K562 (cell line): Measurements from ENCODE around the gene NABP1. TPM values are rescaled to one million over a fixed set of nuclear protein-coding genes. Genes with fewer than 3 reads are reported as not detected.

ENCODE experiments used
- ATAC-seq: fragments of 200-7000 bp; cut with Tn5 transposase; 3 replicates; pipeline ENCODE4 v1.9.1; 2020; ENCODE audit warnings: moderate library complexity
- BruUV-seq: library from RNA; stranded (reverse); fragments of 400-500 nt; replicated peaks from 2 replicates; lab custom pipeline; 2021; lab: Mats Ljungman, UMichigan
- CTCF ChIA-PET: fragments of 300-600 bp; formaldehyde crosslinking; extraction: SDS; loops from one replicate; lab custom pipeline; 2021; ENCODE audit warnings: low intra/inter-chr PET ratio; lab: Yijun Ruan, JAX
- POLR2A ChIA-PET: fragments of 300-600, 350-650 bp; sonication (Branson Sonifier 250); formaldehyde crosslinking; extraction: SDS; loops from one replicate; lab custom pipeline; 2021; ENCODE audit warnings: antibody characterized with exemption, inconsistent platforms; lab: Yijun Ruan, JAX
- DNase-seq, 4 experiments: peaks; one replicate each; pipeline versions ENCODE4 v3.0.0 to v3.0.0-alpha.2; 2011 to 2018; ENCODE audit warnings: low spot score in 3 of 4, mixed read lengths in 3 of 4; ENCODE audit errors: extremely low read depth in 1 of 4
- FAIRE-seq: peaks from 2 replicates; lab custom pipeline; 2011; peaks lifted over from hg19 to GRCh38; lab: Jason Lieb, UNC
- H2AFZ ChIP-seq: 2 replicates; pipeline ENCODE4 v1.6.0; 2011; ENCODE audit warnings: low read depth, low read length, control low read depth, inconsistent platforms
- H3K27ac ChIP-seq: fragments of 200-600 bp; 3 replicates; pipeline ENCODE4 v1.8.0; 2011; ENCODE audit warnings: low read depth, mild to moderate bottlenecking, control low read depth, inconsistent platforms, low read length, moderate library complexity, mixed read lengths; ENCODE audit errors: extremely low read depth
- H3K27me3 ChIP-seq, 2 experiments: fragments of 300-600 bp in 1 of 2; 2 replicates in 1 of 2; 3 replicates in 1 of 2; pipeline versions ENCODE4 v1.6.0 to v1.8.0; 2011; ENCODE audit warnings: inconsistent platforms in 2 of 2, low read length in 2 of 2, mild to moderate bottlenecking in 1 of 2, mixed read lengths in 1 of 2, moderate library complexity in 1 of 2; ENCODE audit not compliant: control insufficient read depth in 2 of 2, insufficient read depth in 2 of 2
- H3K36me3 ChIP-seq: fragments of 300-600 bp; 3 replicates; pipeline ENCODE4 v1.8.0; 2011; ENCODE audit warnings: mild to moderate bottlenecking, low read length, inconsistent platforms; ENCODE audit not compliant: control insufficient read depth, insufficient read depth
- H3K4me1 ChIP-seq, 2 experiments: fragments of 200-600 bp in 1 of 2; replicated peaks in 1 of 2; 2 replicates in 1 of 2; 3 replicates in 1 of 2; pipeline versions ENCODE4 v1.5.1 to v1.8.0; 2011; ENCODE audit warnings: inconsistent platforms in 2 of 2, low read length in 2 of 2, mild to moderate bottlenecking in 1 of 2, mixed read lengths in 1 of 2, moderate library complexity in 1 of 2; ENCODE audit not compliant: control insufficient read depth in 2 of 2, insufficient read depth in 2 of 2
- H3K4me2 ChIP-seq: 2 replicates; pipeline ENCODE4 v1.6.1; 2011; ENCODE audit warnings: low read length, control low read depth, inconsistent platforms, mixed read lengths; ENCODE audit not compliant: insufficient read depth
- H3K4me3 ChIP-seq: fragments of 200-600 bp; sonication (generic), shearing (Covaris generic); 2 replicates; pipeline ENCODE4 v1.5.1; 2016; ENCODE audit warnings: control low read depth, inconsistent platforms
- H3K79me2 ChIP-seq: fragments of 200-600 bp; 3 replicates; pipeline ENCODE4 v1.8.0; 2011; ENCODE audit warnings: low read length, inconsistent platforms; ENCODE audit not compliant: control insufficient read depth, insufficient read depth
- H3K9ac ChIP-seq, 2 experiments: 2 replicates each; pipeline versions ENCODE4 v1.6.0 to v1.6.1; 2011; ENCODE audit warnings: low read depth in 2 of 2, low read length in 2 of 2, control low read depth in 1 of 2, inconsistent platforms in 1 of 2, mild to moderate bottlenecking in 1 of 2, mixed read lengths in 1 of 2; ENCODE audit not compliant: insufficient read depth in 1 of 2
- H3K9me1 ChIP-seq: one replicate; pipeline ENCODE4 v1.6.0; 2011; ENCODE audit warnings: inconsistent platforms, mild to moderate bottlenecking, low read length, moderate library complexity; ENCODE audit not compliant: control insufficient read depth, insufficient read depth
- H3K9me3 ChIP-seq: replicated peaks from 2 replicates; pipeline ENCODE4 v1.5.1; 2011; ENCODE audit warnings: low read depth, low read length, inconsistent platforms; ENCODE audit not compliant: control insufficient read depth, insufficient read depth
- H4K20me1 ChIP-seq: replicated peaks from 2 replicates; pipeline ENCODE4 v1.6.1; 2011; ENCODE audit warnings: low read length, inconsistent platforms, mixed read lengths; ENCODE audit not compliant: control insufficient read depth, insufficient read depth
- ATF1 ChIP-seq, 2 experiments: fragments of 450-650 bp in 1 of 2; IDR thresholded peaks; 2 replicates each; pipeline ENCODE4 v1.6.1; 2016; ENCODE audit warnings: missing compliant biosample characterization in 1 of 2, missing genetic modification characterization in 1 of 2
- CCAR2 ChIP-seq: fragments of 200-400 bp; formaldehyde crosslinking; IDR thresholded peaks from 2 replicates; pipeline ENCODE4 v1.6.1; 2017; ENCODE audit warnings: mild to moderate bottlenecking, low read depth, low read length
- DIDO1 ChIP-seq: fragments of 450-650 bp; IDR thresholded peaks from 2 replicates; pipeline ENCODE4 v1.6.1; 2016; ENCODE audit warnings: low read depth, missing biosample characterization, missing genetic modification characterization
- FOXJ3 ChIP-seq: sonication (generic); formaldehyde crosslinking; IDR thresholded peaks from 2 replicates; pipeline ENCODE4 v1.4.0; 2020; ENCODE audit warnings: mild to moderate bottlenecking, missing genetic modification reagents
- L3MBTL2 ChIP-seq: fragments of 450-650 bp; IDR thresholded peaks from 2 replicates; pipeline ENCODE4 v1.6.1; 2016; ENCODE audit warnings: mild to moderate bottlenecking, moderate library complexity
- PML ChIP-seq: IDR thresholded peaks from 2 replicates; pipeline ENCODE4 v1.6.1; 2012; ENCODE audit warnings: low read length, inconsistent platforms
- POLR2AphosphoS5 ChIP-seq: IDR thresholded peaks from 2 replicates; pipeline ENCODE4 v1.6.1; 2011; ENCODE audit warnings: mild to moderate bottlenecking, low read depth, low read length, moderate library complexity; ENCODE audit not compliant: control insufficient read depth, insufficient read depth
- RBM14 ChIP-seq: fragments of 200-400 bp; formaldehyde crosslinking; IDR thresholded peaks from 2 replicates; pipeline ENCODE4 v1.6.1; 2018; ENCODE audit warnings: low read depth, mild to moderate bottlenecking, low read length, moderate library complexity, borderline replicate concordance; ENCODE audit not compliant: insufficient read depth
- RUNX1 ChIP-seq: sonication (generic); IDR thresholded peaks from 2 replicates; pipeline ENCODE4 v1.6.1; 2016; ENCODE audit warnings: antibody characterized with exemption, low read depth
- TAF9B ChIP-seq: fragments of 450-650 bp; IDR thresholded peaks from 2 replicates; pipeline ENCODE4 v1.6.1; 2018; ENCODE audit warnings: mild to moderate bottlenecking; ENCODE audit not compliant: partially characterized antibody
- TCF7 ChIP-seq: sonication (generic); IDR thresholded peaks from 2 replicates; pipeline ENCODE4 v1.6.1; 2016; ENCODE audit warnings: antibody characterized with exemption, borderline replicate concordance
- ZBTB8A ChIP-seq: fragments of 450-650 bp; IDR thresholded peaks from 2 replicates; pipeline ENCODE4 v1.6.1; 2018; ENCODE audit warnings: mild to moderate bottlenecking, moderate library complexity; ENCODE audit not compliant: partially characterized antibody
- ZEB2 ChIP-seq: fragments of 450-650 bp; IDR thresholded peaks from 2 replicates; pipeline ENCODE4 v1.6.1; 2016
- ZNF12 ChIP-seq: sonication (generic); formaldehyde crosslinking; IDR thresholded peaks from 2 replicates; pipeline ENCODE4 v1.4.0; 2020; ENCODE audit warnings: mild to moderate bottlenecking, missing genetic modification reagents
- ZNF263 ChIP-seq: sonication (generic); formaldehyde crosslinking; IDR thresholded peaks from 2 replicates; pipeline ENCODE4 v1.8.0; 2022; ENCODE audit warnings: mild to moderate bottlenecking, missing genetic modification reagents, borderline replicate concordance
- ZNF583 ChIP-seq: fragments of 250-450 bp; sonication (Bioruptor Pico); IDR thresholded peaks from 2 replicates; pipeline ENCODE4 v1.4.0; 2020
- WGBS: fragments of 100-300 bp; shearing (Covaris generic); methylation state at CpG from one replicate; pipeline ENCODE4 v1.1.6; 2016; ENCODE audit warnings: low coverage, mixed read lengths; ENCODE audit not compliant: insufficient coverage; ENCODE audit errors: missing lambda C conversion rate; 5-methylcytosine and 5-hydroxymethylcytosine counted together
- in situ Hi-C: fragments of 300-500 bp; cut with MboI; formaldehyde crosslinking; loops from 4 replicates; pipeline ENCODE4 v1.15.0; 2018; ENCODE audit warnings: inconsistent platforms, mixed read lengths
- intact Hi-C: fragments of 100-400 bp; cut with micrococcal nuclease; formaldehyde crosslinking; loops from 2 replicates; pipeline ENCODE4 v1.14.2; 2022
- polyA plus RNA-seq, 8 experiments: library from polyadenylated mRNA; depleted of rRNA in 4 of 8; stranded (reverse) in 5 of 8; unstranded in 3 of 8; fragments of >200 nt; fragmentation: Nextera tagmentation in 2 of 8; fragmentation: Illumina TruSeq in 1 of 8; extraction: Ambion mirVana in 2 of 8; extraction: Trizol in 1 of 8; gene quantifications; 2 replicates each; pipeline versions ENCODE4 v1.2.1 to v1.2.3, GENCODE V29; 2011 to 2014; ENCODE audit warnings: inconsistent platforms in 1 of 8, missing spikeins in 1 of 8
- total RNA-seq, 7 experiments: library from RNA; depleted of rRNA in 6 of 7; stranded (reverse); fragments of >200 nt in 6 of 7; fragmentation: Illumina TruSeq in 2 of 7; extraction: Trizol in 2 of 7; gene quantifications; 2 replicates each; pipeline versions ENCODE4 v1.2.1 to v1.2.3, GENCODE V29; 2011 to 2021; ENCODE audit warnings: low replicate concordance in 1 of 7
- TF ChIP-seq, protein P1 (sequence below), 3 experiments: fragments of 200-800 bp in 1 of 3; fragments of 250-450 bp in 1 of 3; fragments of 450-650 bp in 1 of 3; sonication (Bioruptor Pico) in 1 of 3; sonication (Bioruptor generic) in 1 of 3; formaldehyde crosslinking in 1 of 3; IDR thresholded peaks; 2 replicates each; pipeline versions ENCODE4 v1.6.1 to v1.8.0; 2016 to 2022; ENCODE audit warnings: mild to moderate bottlenecking in 2 of 3, missing genetic modification characterization in 2 of 3, missing compliant biosample characterization in 1 of 3, moderate library complexity in 1 of 3

Gene NABP1
- total and polyA plus RNA-seq, 9 of the 15 experiments (the other 6 are each of a cell fraction or from before 2014, with no cell fraction given), result 12.8 to 44.0 (median 20.2) TPM

- TF ChIP-seq L3MBTL2, result no peak
- no peak for TF ChIP-seq FOXJ3 (CRISPR knock-in tag)
- TF ChIP-seq TAF9B, result no peak
- no peak for TF ChIP-seq CCAR2
- TF ChIP-seq, all 486 proteins: peak for 0
Measured at GRCh38 chr2:191714925-191715324, 37.0 kb downstream of the NABP1 start (continued).

DNA sequence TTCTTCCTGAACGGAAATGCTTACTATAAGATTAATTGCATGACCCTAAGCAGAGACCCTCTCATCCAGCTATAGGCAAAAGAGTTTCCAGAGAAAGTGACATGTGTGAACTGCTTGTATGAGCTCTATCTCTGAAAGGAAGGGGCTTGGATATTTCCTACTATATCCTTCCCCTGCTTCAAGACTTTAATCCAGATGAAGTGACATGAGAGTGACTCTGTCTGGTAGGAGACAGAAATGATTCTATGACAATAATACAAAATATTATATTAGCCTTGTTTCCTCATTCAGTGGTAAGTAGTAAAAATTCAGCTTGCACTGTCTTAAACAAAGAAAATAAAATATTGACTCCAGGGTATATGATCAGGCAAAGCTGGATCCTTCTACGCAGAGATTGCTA lies 37.5 kb downstream of the NABP1 start:
- intact Hi-C loops (no loop called here), in situ Hi-C loops (no loop called here)
- no peaks in the 10 kb centered on the region for H3K9me3 ChIP-seq
- no TSS peak for BruUV-seq
- POLR2A ChIA-PET, result interaction anchor here (0.8 kb wide), 1 partner anchor 12 kb away, joined by 3 read pairs; no protein-coding TSS in a partner anchor
- H3K4me2 ChIP-seq, result no peak overlapping the region
- ATAC-seq, result no peak
- no peaks in the 10 kb centered on the region for H3K27me3 ChIP-seq
- no peaks in the 10 kb centered on the region for H3K9me1 ChIP-seq
- H3K9ac ChIP-seq, result no peak overlapping the region
- no peak overlapping the region for H2AFZ ChIP-seq
- 42% methylated on average over 2 of the region's 2 CpGs for WGBS
- FAIRE-seq, result no peak
- H3K4me3 ChIP-seq, result no peak overlapping the region
- no peak for TF ChIP-seq DIDO1 (tag)
- TF ChIP-seq TCF7, result no peak
- no peak for TF ChIP-seq ZNF583
- TF ChIP-seq ATF1 (CRISPR knock-in tag; IDR thresholded peaks at IDR 0.05), result no peak
- TF ChIP-seq ATF1 (tag; IDR thresholded peaks at IDR 0.05), result no peak
- no peak for TF ChIP-seq ZEB2
- no peak for TF ChIP-seq RBM14
- TF ChIP-seq ZBTB8A, result no peak
- no peak for TF ChIP-seq ZNF12 (CRISPR knock-in tag)
- no peak for TF ChIP-seq ZNF263 (CRISPR knock-in tag)
- TF ChIP-seq, protein P1, sequence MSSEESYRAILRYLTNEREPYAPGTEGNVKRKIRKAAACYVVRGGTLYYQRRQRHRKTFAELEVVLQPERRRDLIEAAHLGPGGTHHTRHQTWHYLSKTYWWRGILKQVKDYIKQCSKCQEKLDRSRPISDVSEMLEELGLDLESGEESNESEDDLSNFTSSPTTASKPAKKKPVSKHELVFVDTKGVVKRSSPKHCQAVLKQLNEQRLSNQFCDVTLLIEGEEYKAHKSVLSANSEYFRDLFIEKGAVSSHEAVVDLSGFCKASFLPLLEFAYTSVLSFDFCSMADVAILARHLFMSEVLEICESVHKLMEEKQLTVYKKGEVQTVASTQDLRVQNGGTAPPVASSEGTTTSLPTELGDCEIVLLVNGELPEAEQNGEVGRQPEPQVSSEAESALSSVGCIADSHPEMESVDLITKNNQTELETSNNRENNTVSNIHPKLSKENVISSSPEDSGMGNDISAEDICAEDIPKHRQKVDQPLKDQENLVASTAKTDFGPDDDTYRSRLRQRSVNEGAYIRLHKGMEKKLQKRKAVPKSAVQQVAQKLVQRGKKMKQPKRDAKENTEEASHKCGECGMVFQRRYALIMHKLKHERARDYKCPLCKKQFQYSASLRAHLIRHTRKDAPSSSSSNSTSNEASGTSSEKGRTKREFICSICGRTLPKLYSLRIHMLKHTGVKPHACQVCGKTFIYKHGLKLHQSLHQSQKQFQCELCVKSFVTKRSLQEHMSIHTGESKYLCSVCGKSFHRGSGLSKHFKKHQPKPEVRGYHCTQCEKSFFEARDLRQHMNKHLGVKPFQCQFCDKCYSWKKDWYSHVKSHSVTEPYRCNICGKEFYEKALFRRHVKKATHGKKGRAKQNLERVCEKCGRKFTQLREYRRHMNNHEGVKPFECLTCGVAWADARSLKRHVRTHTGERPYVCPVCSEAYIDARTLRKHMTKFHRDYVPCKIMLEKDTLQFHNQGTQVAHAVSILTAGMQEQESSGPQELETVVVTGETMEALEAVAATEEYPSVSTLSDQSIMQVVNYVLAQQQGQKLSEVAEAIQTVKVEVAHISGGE (CRISPR knock-in tag; IDR thresholded peaks at IDR 0.05), result no peak
- TF ChIP-seq PML, result no peak
- no peak for TF ChIP-seq RUNX1
- TF ChIP-seq POLR2AphosphoS5, result no peak
- H4K20me1 ChIP-seq, result no peaks in the 10 kb centered on the region
- H3K27ac ChIP-seq, result no peak overlapping the region
- H3K4me1 ChIP-seq, result peaks cover 0 to 2% of the 10 kb centered on the region in 2 experiments; a peak in 2 of 5 replicates
- H3K79me2 ChIP-seq, result no peaks in the 10 kb centered on the region
- no peak for DNase-seq
- CTCF ChIA-PET, result no interaction called here
- H3K36me3 ChIP-seq, result no peaks in the 10 kb centered on the region
